Endothelial cell (in vitro differentiated cells): ENCODE data around the gene NAIP. TPM values are rescaled to one million over a fixed set of nuclear protein-coding genes. Genes with fewer than 3 reads are reported as not detected.
"Not testable (repeated sequence)": the region's sequence is repeated elsewhere in the genome, so short reads cannot be mapped to it uniquely, and the experiment has no call there.

Experiments
- DNase-seq: peaks from one replicate; pipeline ENCODE4 v3.0.0; 2021; ENCODE audit warnings: low spot score
- H3K27ac Mint-ChIP-seq: one replicate; pipeline ENCODE4 v1.8.0; 2021; ENCODE audit warnings: mixed read lengths, inconsistent platforms; ENCODE audit not compliant: unreplicated experiment
- H3K27me3 Mint-ChIP-seq: one replicate; pipeline ENCODE4 v1.8.0; 2021; ENCODE audit warnings: mild to moderate bottlenecking, moderate library complexity, mixed read lengths, inconsistent platforms; ENCODE audit not compliant: unreplicated experiment
- H3K36me3 Mint-ChIP-seq: one replicate; pipeline ENCODE4 v1.8.0; 2021; ENCODE audit warnings: mild to moderate bottlenecking, low read depth, mixed read lengths, inconsistent platforms; ENCODE audit not compliant: unreplicated experiment
- H3K4me1 Mint-ChIP-seq: one replicate; pipeline ENCODE4 v1.8.0; 2021; ENCODE audit warnings: mild to moderate bottlenecking, mixed read lengths, inconsistent platforms; ENCODE audit not compliant: unreplicated experiment
- H3K4me3 Mint-ChIP-seq: one replicate; pipeline ENCODE4 v1.8.0; 2021; ENCODE audit warnings: mild to moderate bottlenecking, mixed read lengths, inconsistent platforms; ENCODE audit not compliant: unreplicated experiment
- H3K9me3 Mint-ChIP-seq: one replicate; pipeline ENCODE4 v1.8.0; 2021; ENCODE audit warnings: mixed read lengths, inconsistent platforms; ENCODE audit not compliant: unreplicated experiment
- total RNA-seq: library from RNA; stranded (reverse); fragmentation: NEBNext Ultra II Directional; extraction: Animal tissue kit (Norgen Biotek cat#: 25700); gene quantifications from one replicate; pipeline ENCODE4 v1.2.1, GENCODE V29; 2021; ENCODE audit not compliant: unreplicated experiment
- TF ChIP-seq, protein P1 (sequence below): fragments of 200-600 bp; sonication (generic); IDR thresholded peaks from one replicate; pipeline ENCODE4 v1.5.0; 2021; ENCODE audit warnings: antibody characterized with exemption; ENCODE audit not compliant: unreplicated experiment

The NAIP gene
- total RNA-seq, 1 donor from 2014 or later, result 7.0 TPM

DNA sequence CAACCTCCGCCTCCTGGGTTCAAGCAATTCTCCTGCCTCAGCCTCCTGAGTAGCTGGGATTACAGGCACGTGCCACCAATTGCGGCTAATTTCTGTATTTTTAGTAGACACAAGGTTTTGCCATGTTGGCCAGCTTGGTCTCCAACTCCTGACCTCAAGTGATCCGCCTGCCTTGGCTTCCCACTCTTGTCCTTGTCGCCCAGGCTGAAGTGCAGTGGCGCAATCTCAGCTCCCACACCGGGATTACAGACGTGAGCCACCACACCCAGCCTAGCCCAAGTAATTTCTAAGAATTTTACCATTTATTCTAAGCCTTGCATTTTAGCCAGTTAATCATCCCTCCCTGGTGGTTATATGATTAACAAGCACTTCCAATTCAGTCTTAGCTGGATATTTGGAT, 11.0 kb downstream of the NAIP start:
- TF ChIP-seq, protein P1, sequence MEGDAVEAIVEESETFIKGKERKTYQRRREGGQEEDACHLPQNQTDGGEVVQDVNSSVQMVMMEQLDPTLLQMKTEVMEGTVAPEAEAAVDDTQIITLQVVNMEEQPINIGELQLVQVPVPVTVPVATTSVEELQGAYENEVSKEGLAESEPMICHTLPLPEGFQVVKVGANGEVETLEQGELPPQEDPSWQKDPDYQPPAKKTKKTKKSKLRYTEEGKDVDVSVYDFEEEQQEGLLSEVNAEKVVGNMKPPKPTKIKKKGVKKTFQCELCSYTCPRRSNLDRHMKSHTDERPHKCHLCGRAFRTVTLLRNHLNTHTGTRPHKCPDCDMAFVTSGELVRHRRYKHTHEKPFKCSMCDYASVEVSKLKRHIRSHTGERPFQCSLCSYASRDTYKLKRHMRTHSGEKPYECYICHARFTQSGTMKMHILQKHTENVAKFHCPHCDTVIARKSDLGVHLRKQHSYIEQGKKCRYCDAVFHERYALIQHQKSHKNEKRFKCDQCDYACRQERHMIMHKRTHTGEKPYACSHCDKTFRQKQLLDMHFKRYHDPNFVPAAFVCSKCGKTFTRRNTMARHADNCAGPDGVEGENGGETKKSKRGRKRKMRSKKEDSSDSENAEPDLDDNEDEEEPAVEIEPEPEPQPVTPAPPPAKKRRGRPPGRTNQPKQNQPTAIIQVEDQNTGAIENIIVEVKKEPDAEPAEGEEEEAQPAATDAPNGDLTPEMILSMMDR, result no peak
- peaks cover 3% of the 10 kb centered on the region for H3K4me1 Mint-ChIP-seq
- DNase-seq, result no peak
- no peaks in the 10 kb centered on the region for H3K27me3 Mint-ChIP-seq
- H3K4me3 Mint-ChIP-seq, result no peak overlapping the region
- no peaks in the 10 kb centered on the region for H3K36me3 Mint-ChIP-seq
- no peak overlapping the region for H3K27ac Mint-ChIP-seq
- H3K9me3 Mint-ChIP-seq, result no peaks in the 10 kb centered on the region

- DNase-seq, result no peak
- H3K27ac Mint-ChIP-seq, result no peak overlapping the region
- no peak overlapping the region for H3K4me3 Mint-ChIP-seq
- H3K27me3 Mint-ChIP-seq, result no peaks in the 10 kb centered on the region
- peaks cover 3% of the 10 kb centered on the region for H3K4me1 Mint-ChIP-seq
- TF ChIP-seq, protein P1, result no peak
- no peaks in the 10 kb centered on the region for H3K36me3 Mint-ChIP-seq
- H3K9me3 Mint-ChIP-seq, result no peaks in the 10 kb centered on the region
Observed at GRCh38 chr5:71013575-71013974, 11.6 kb downstream of the NAIP start.

DNA sequence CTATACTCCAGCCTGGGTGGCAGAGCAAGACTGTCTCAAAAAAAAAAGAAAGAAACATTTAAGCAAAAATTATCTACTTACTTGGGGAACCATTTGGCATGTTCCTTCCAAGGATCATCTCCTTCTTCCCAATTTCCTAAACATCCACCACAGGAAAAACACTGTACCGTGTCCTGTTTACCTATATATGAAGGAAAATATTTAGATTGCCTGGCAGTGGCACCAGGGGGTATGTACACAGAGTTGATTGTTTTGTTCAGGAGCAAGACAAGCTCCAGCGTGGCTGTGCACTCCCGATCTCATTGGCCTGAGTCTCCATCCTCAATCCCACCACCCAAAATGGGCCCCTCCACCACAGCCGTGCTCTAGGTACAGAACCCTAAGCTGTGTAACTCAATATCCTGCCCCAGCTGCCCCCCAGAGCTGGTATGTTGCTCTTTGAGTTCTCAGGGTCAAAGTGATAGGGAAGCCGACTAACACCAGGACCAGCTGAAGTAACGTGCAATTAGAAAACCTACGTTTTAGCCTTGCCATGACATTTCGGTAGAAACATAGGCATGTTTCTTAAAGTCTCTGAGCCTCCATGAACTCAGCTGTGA, 13.8 kb downstream of the NAIP start:
- Mint-ChIP-seq H3K4me3 (no peak overlapping the region), H3K9me3 (no peaks in the 10 kb centered on the region), H3K36me3 (no peaks in the 10 kb centered on the region), H3K4me1 (peaks cover 3% of the 10 kb centered on the region), H3K27ac (no peak overlapping the region), H3K27me3 (no peaks in the 10 kb centered on the region)
- TF ChIP-seq, protein P1, result no peak
- DNase-seq, result no peak

GRCh38 chr5:71006983-71007382, 18.2 kb downstream of the NAIP start:
- not testable (repeated sequence) for H3K4me1 Mint-ChIP-seq, H3K36me3 Mint-ChIP-seq, H3K9me3 Mint-ChIP-seq, H3K4me3 Mint-ChIP-seq, H3K27ac Mint-ChIP-seq, DNase-seq, H3K27me3 Mint-ChIP-seq

DNA sequence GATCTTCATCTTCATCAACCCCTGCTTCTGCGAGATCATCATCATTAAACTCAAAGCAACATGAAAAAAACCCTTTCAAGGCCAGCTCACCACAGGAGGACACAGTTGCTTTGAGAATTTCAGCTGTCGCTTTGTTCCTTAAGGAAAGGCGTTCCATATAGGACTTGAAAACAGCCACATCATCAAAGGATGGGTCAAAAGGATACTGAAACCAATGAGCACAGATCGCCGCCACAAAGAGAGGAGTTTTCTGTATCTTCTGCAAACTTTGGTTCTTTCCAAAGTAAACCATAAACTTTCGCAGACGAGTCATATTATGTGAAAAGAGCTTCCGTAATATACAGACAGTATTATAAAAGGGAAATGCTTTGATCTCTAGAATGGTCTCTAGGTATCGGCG, 40.3 kb downstream of the NAIP start:
- not testable (repeated sequence) for H3K9me3 Mint-ChIP-seq, H3K27me3 Mint-ChIP-seq, DNase-seq, H3K4me1 Mint-ChIP-seq, H3K27ac Mint-ChIP-seq, H3K4me3 Mint-ChIP-seq, H3K36me3 Mint-ChIP-seq

DNA sequence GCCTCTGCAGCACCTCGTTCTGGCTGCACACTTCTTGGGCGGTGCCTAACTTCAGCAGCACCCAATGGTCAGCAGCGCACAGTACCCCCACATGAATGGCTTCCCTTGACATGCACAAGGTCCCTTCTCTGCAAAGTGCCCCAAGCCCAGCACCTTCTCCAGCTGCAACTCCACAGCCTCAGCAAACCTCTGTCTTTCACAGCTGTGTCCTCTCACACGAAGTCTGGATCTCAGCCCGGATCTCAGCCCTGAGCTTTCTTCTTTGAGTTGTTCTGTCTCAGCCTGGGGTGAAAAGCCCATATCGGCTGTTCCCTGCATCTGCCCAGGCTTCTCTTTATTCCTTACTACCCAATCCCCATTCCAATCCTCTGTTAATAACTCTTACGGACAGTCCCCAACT, 57.9 kb downstream of the NAIP start:
- H3K27me3 Mint-ChIP-seq, H3K27ac Mint-ChIP-seq, DNase-seq, H3K4me3 Mint-ChIP-seq, H3K4me1 Mint-ChIP-seq, H3K9me3 Mint-ChIP-seq, H3K36me3 Mint-ChIP-seq: not testable (repeated sequence)

- not testable (repeated sequence) for H3K4me3 Mint-ChIP-seq, H3K27me3 Mint-ChIP-seq, H3K27ac Mint-ChIP-seq, H3K36me3 Mint-ChIP-seq, H3K4me1 Mint-ChIP-seq, DNase-seq, H3K9me3 Mint-ChIP-seq
Observed at GRCh38 chr5:70964531-70964930, 60.6 kb downstream of the NAIP start.

GRCh38 chr5:70953068-70953467, 72.1 kb downstream of the NAIP start:
- not testable (repeated sequence) for H3K4me1 Mint-ChIP-seq, H3K27ac Mint-ChIP-seq, H3K4me3 Mint-ChIP-seq, H3K9me3 Mint-ChIP-seq, H3K27me3 Mint-ChIP-seq, H3K36me3 Mint-ChIP-seq, DNase-seq

GRCh38 chr5:70932560-70932959, 92.6 kb downstream of the NAIP start:
- not testable (repeated sequence) for H3K36me3 Mint-ChIP-seq, DNase-seq, H3K27me3 Mint-ChIP-seq, H3K4me1 Mint-ChIP-seq, H3K27ac Mint-ChIP-seq, H3K4me3 Mint-ChIP-seq, H3K9me3 Mint-ChIP-seq
